HepG2 (cell line): ENCODE measurements around the gene ZFP90. TPM values are rescaled to one million over a fixed set of nuclear protein-coding genes. Genes with fewer than 3 reads are reported as not detected.

Experiments used
- ATAC-seq: fragments of 200-7000 bp; cut with Tn5 transposase; 3 replicates; pipeline ENCODE4 v1.9.1; 2020; ENCODE audit warnings: mild to moderate bottlenecking, moderate library complexity
- BruUV-seq: library from RNA; stranded (reverse); fragments of 400-500 nt; replicated peaks from 2 replicates; lab custom pipeline; 2021; lab: Mats Ljungman, UMichigan
- CTCF ChIA-PET: fragments of 300-600 bp; formaldehyde crosslinking; extraction: SDS; loops from one replicate; lab custom pipeline; 2021; ENCODE audit warnings: low total read pairs, inconsistent platforms, low intra/inter-chr PET ratio; lab: Yijun Ruan, JAX
- POLR2A ChIA-PET: fragments of 350-600 bp; sonication (Branson Sonifier 250); formaldehyde crosslinking; loops from one replicate; lab custom pipeline; 2020; ENCODE audit warnings: antibody characterized with exemption, inconsistent platforms; lab: Yijun Ruan, JAX
- DNase-seq: peaks from one replicate; pipeline ENCODE4 v3.0.0-alpha.2; 2015; ENCODE audit warnings: low spot score
- FAIRE-seq: peaks from 3 replicates; lab custom pipeline; 2011; peaks lifted over from hg19 to GRCh38; lab: Jason Lieb, UNC
- H2AFZ ChIP-seq: one replicate; pipeline ENCODE4 v1.6.1; 2011; ENCODE audit warnings: low read length, inconsistent platforms
- H3K27ac ChIP-seq: fragments of 300-600 bp; 3 replicates; pipeline ENCODE4 v1.8.0; 2011; ENCODE audit warnings: mixed run types, mild to moderate bottlenecking, mixed read lengths, low read length, inconsistent platforms; ENCODE audit not compliant: insufficient read depth; ENCODE audit errors: extremely low read length
- H3K27me3 ChIP-seq, 2 experiments: fragments of 200-600 bp in 1 of 2; 2 replicates in 1 of 2; 3 replicates in 1 of 2; pipeline versions ENCODE4 v1.6.0 to v1.8.0; 2011; ENCODE audit warnings: low read length in 2 of 2, mild to moderate bottlenecking in 2 of 2, moderate library complexity in 2 of 2, inconsistent platforms in 1 of 2; ENCODE audit not compliant: insufficient read depth in 2 of 2, control insufficient read depth in 1 of 2
- H3K36me3 ChIP-seq, 2 experiments: fragments of 200-600 bp in 1 of 2; replicated peaks in 1 of 2; 2 replicates in 1 of 2; 3 replicates in 1 of 2; pipeline versions ENCODE4 v1.5.1 to v1.8.0; 2011; ENCODE audit warnings: low read length in 2 of 2, inconsistent platforms in 1 of 2; ENCODE audit not compliant: insufficient read depth in 2 of 2, control insufficient read depth in 1 of 2
- H3K4me1 ChIP-seq: 2 replicates; pipeline ENCODE4 v1.5.1; 2012; ENCODE audit warnings: low read length, inconsistent platforms; ENCODE audit not compliant: insufficient read depth
- H3K4me2 ChIP-seq: 2 replicates; pipeline ENCODE4 v1.6.0; 2011; ENCODE audit warnings: low read depth, low read length, inconsistent platforms
- H3K4me3 ChIP-seq, 3 experiments: fragments of 200-600 bp in 1 of 3; sonication (generic), shearing (Covaris generic) in 1 of 3; replicated peaks in 1 of 3; 2 replicates each; pipeline ENCODE4 v1.5.1; 2011 to 2016; ENCODE audit warnings: low read length in 3 of 3, inconsistent platforms in 2 of 3, low read depth in 2 of 3, mild to moderate bottlenecking in 2 of 3, control low read depth in 1 of 3, mixed read lengths in 1 of 3; ENCODE audit not compliant: insufficient read depth in 1 of 3
- H3K79me2 ChIP-seq: one replicate; pipeline ENCODE4 v1.6.1; 2011; ENCODE audit warnings: low read length, inconsistent platforms; ENCODE audit not compliant: insufficient read depth
- H3K9ac ChIP-seq: 2 replicates; pipeline ENCODE4 v1.6.0; 2011; ENCODE audit warnings: mild to moderate bottlenecking, low read depth, low read length, inconsistent platforms; ENCODE audit not compliant: insufficient read depth
- H3K9me3 ChIP-seq: 2 replicates; pipeline ENCODE4 v1.5.1; 2012; ENCODE audit warnings: mild to moderate bottlenecking, low read length
- H4K20me1 ChIP-seq: 2 replicates; pipeline ENCODE4 v1.6.0; 2011; ENCODE audit warnings: inconsistent platforms, mild to moderate bottlenecking, low read length, moderate library complexity; ENCODE audit not compliant: insufficient read depth
- ARID2 ChIP-seq: sonication (generic); formaldehyde crosslinking; IDR thresholded peaks from 2 replicates; pipeline ENCODE4 v1.8.1; 2022; ENCODE audit warnings: mild to moderate bottlenecking, missing genetic modification reagents, borderline replicate concordance
- EZH2 ChIP-seq: conservative IDR thresholded peaks from 2 replicates; pipeline ENCODE4 v1.6.1; 2012; ENCODE audit warnings: mild to moderate bottlenecking, low read depth, low read length, moderate library complexity
- HNRNPH1 ChIP-seq: fragments of 200-400 bp; formaldehyde crosslinking; optimal IDR thresholded peaks from 2 replicates; pipeline ENCODE3; 2017; ENCODE audit warnings: mild to moderate bottlenecking, low read depth, low read length
- JDP2 ChIP-seq: sonication (generic); formaldehyde crosslinking; IDR thresholded peaks from 2 replicates; pipeline ENCODE4 v1.8.1; 2022; ENCODE audit warnings: missing genetic modification reagents, borderline replicate concordance
- MEF2D ChIP-seq: sonication (generic); formaldehyde crosslinking; IDR thresholded peaks from 2 replicates; pipeline ENCODE4 v1.5.1; 2020; ENCODE audit warnings: mild to moderate bottlenecking, missing genetic modification reagents
- MTF1 ChIP-seq: sonication (generic); formaldehyde crosslinking; IDR thresholded peaks from 2 replicates; pipeline ENCODE4 v1.5.0; 2020; ENCODE audit warnings: missing genetic modification reagents
- NKX3-1 ChIP-seq: sonication (generic); formaldehyde crosslinking; IDR thresholded peaks from 2 replicates; pipeline ENCODE4 v1.5.0; 2020; ENCODE audit warnings: missing genetic modification reagents
- PRPF4 ChIP-seq: fragments of 200-400 bp; formaldehyde crosslinking; IDR thresholded peaks from 2 replicates; pipeline ENCODE4 v1.6.1; 2016; ENCODE audit warnings: low read length, low read depth; ENCODE audit not compliant: poor library complexity, severe bottlenecking
- RORA ChIP-seq: sonication (generic); formaldehyde crosslinking; IDR thresholded peaks from 2 replicates; pipeline ENCODE4 v1.5.0; 2020; ENCODE audit warnings: mild to moderate bottlenecking, missing genetic modification reagents, moderate library complexity
- SNRNP70 ChIP-seq: fragments of 200-400 bp; formaldehyde crosslinking; IDR thresholded peaks from 2 replicates; pipeline ENCODE4 v1.6.1; 2017; ENCODE audit warnings: mild to moderate bottlenecking, low read depth, low read length, moderate library complexity
- SOX5 ChIP-seq: IDR thresholded peaks from 2 replicates; pipeline ENCODE4 v1.6.1; 2016; ENCODE audit warnings: borderline replicate concordance
- SUZ12 ChIP-seq: fragments of 150-350 bp; IDR thresholded peaks from 2 replicates; pipeline ENCODE4 v1.6.1; 2014; ENCODE audit warnings: low read depth, low read length
- XBP1 ChIP-seq: sonication (generic); formaldehyde crosslinking; IDR thresholded peaks from 2 replicates; pipeline ENCODE4 v1.5.0; 2020; ENCODE audit warnings: missing genetic modification reagents
- ZFP90 ChIP-seq: sonication (generic); formaldehyde crosslinking; IDR thresholded peaks from 2 replicates; pipeline ENCODE4 v1.8.0; 2022; ENCODE audit warnings: missing genetic modification reagents, mild to moderate bottlenecking, inconsistent platforms, borderline replicate concordance
- ZNF121 ChIP-seq: sonication (generic); formaldehyde crosslinking; IDR thresholded peaks from 2 replicates; pipeline ENCODE4 v1.5.0; 2020; ENCODE audit warnings: mild to moderate bottlenecking, missing genetic modification reagents
- ZNF563 ChIP-seq: sonication (generic); formaldehyde crosslinking; IDR thresholded peaks from 2 replicates; pipeline ENCODE4 v1.8.0; 2022; ENCODE audit warnings: mild to moderate bottlenecking, moderate library complexity, missing genetic modification reagents
- ZNF572 ChIP-seq: sonication (generic); formaldehyde crosslinking; IDR thresholded peaks from 2 replicates; pipeline ENCODE4 v1.5.1; 2020; ENCODE audit warnings: mild to moderate bottlenecking, missing genetic modification reagents
- WGBS: methylation state at CpG from one replicate; pipeline ENCODE4 v1.1.6; 2017; ENCODE audit warnings: low lambda C conversion rate; 5-methylcytosine and 5-hydroxymethylcytosine counted together
- in situ Hi-C: cut with HindIII; loops from 2 replicates; pipeline ENCODE4 v1.10.0; 2017; ENCODE audit warnings: low pct_unique_long_range_greater_than_20kb; ENCODE audit not compliant: extremely low pct_ligation_motif_present
- intact Hi-C: fragments of 100-400 bp; cut with micrococcal nuclease; formaldehyde crosslinking; loops from one replicate; pipeline ENCODE4 v1.10.0; 2022; ENCODE audit not compliant: unreplicated experiment
- polyA plus RNA-seq, 8 experiments: library from polyadenylated mRNA; depleted of rRNA in 3 of 8; stranded (reverse) in 7 of 8; unstranded in 1 of 8; fragments of >200 nt; fragmentation: Illumina TruSeq in 4 of 8; extraction: Trizol in 4 of 8; gene quantifications; 2 replicates each; pipeline versions ENCODE4 v1.2.1 to v1.2.3, GENCODE V29; 2011 to 2016; ENCODE audit warnings: low read depth in 4 of 8, missing spikeins in 1 of 8, mixed read lengths in 1 of 8; ENCODE audit not compliant: insufficient read depth in 1 of 8
- total RNA-seq, 5 experiments: library from RNA; depleted of rRNA; stranded (reverse); fragments of >200 nt; fragmentation: Illumina TruSeq; extraction: Trizol; gene quantifications; 2 replicates each; pipeline ENCODE4 v1.2.3, GENCODE V29; 2016; ENCODE audit warnings: low read depth in 1 of 5
- TF ChIP-seq, protein P1 (sequence below): sonication (generic); formaldehyde crosslinking; IDR thresholded peaks from 2 replicates; pipeline ENCODE4 v1.5.0; 2020; ENCODE audit warnings: missing genetic modification reagents

ZFP90 gene
- total and polyA plus RNA-seq, 2 of the 13 experiments (the other 11 are each of a cell fraction or from before 2014, with no cell fraction given): 17.6 to 18.9 TPM

DNA sequence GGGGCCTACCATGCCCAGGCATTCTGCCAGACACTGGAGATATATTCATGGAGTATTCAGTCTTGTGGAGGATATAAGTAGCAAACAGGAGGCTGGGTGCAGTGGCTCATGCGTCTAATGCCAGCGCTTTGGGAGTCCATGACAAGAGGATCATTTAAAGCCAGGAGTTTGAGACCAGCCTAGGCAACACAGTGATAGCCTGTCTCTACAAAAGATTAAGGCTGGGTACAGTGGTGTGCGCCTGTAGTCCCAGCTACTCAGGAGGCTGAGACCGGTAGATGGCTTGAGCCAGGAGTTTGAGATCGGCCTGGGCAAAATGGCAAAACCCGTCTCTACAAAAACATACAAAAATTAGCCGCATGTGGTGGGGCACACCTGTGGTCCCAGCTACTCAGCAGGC, 68.4 kb downstream of the ZFP90 start:
- 82% methylated on average over 7 of the region's 7 CpGs for WGBS

DNA sequence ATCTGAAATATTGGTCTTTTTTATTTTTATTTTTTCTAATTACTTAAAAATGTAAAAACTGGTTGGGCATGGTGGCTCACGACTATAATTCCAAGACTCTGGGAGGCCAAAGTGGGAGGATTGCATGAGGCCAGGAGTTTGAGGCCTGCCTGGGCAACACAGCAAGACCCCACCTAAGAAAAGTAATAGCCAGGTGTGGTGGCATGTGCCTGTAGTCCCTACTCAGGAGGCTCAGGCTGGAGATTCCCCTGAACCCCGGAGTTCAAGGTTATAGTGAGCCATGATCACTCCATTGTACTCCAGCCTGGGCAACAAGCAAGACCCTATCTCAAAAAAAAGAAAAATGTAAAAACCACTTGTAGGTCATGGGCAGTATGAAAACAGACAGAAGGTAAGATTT, 69.2 kb downstream of the ZFP90 start:
- Histone ChIP-seq H4K20me1 (no peaks in the 10 kb centered on the region), H3K4me3 (no peak overlapping the region), H3K9me3 (no peaks in the 10 kb centered on the region), H3K9ac (no peak overlapping the region), H2AFZ (no peak overlapping the region), H3K4me2 (no peak overlapping the region), H3K36me3 (no peaks in the 10 kb centered on the region), H3K79me2 (no peaks in the 10 kb centered on the region), H3K27ac (no peak overlapping the region), H3K27me3 (no peaks in the 10 kb centered on the region), H3K4me1 (no peaks in the 10 kb centered on the region)
- POLR2A ChIA-PET: no interaction called here
- in situ Hi-C loops (no loop called here), intact Hi-C loops (no loop called here)
- CTCF ChIA-PET: no interaction called here
- DNase-seq (no peak), ATAC-seq (no peak), FAIRE-seq (no peak)
- no TSS peak for BruUV-seq
- WGBS: 16% methylated on average over 2 of the region's 2 CpGs
- TF ChIP-seq ZNF121 (CRISPR knock-in tag) (0 out of 2 replicates have a peak, but pooled peaks have one; percentile 43), ZNF563 (no peak)

More for the DNA sequence above, 68.4 kb downstream of the ZFP90 start:
- CTCF ChIA-PET: no interaction called here
- no peaks in the 10 kb centered on the region for H4K20me1 ChIP-seq
- DNase-seq: no peak
- no peak overlapping the region for H3K27ac ChIP-seq
- no peaks in the 10 kb centered on the region for H3K36me3 ChIP-seq
- H3K27me3 ChIP-seq: no peaks in the 10 kb centered on the region
- TF ChIP-seq MEF2D (CRISPR knock-in tag): no peak
- TF ChIP-seq, protein P1, sequence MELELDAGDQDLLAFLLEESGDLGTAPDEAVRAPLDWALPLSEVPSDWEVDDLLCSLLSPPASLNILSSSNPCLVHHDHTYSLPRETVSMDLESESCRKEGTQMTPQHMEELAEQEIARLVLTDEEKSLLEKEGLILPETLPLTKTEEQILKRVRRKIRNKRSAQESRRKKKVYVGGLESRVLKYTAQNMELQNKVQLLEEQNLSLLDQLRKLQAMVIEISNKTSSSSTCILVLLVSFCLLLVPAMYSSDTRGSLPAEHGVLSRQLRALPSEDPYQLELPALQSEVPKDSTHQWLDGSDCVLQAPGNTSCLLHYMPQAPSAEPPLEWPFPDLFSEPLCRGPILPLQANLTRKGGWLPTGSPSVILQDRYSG (CRISPR knock-in tag): no peak
- no peak for TF ChIP-seq JDP2
- no peak for TF ChIP-seq NKX3-1 (CRISPR knock-in tag)
- no peak for TF ChIP-seq SOX5 (CRISPR knock-in tag)
- no peak for TF ChIP-seq SNRNP70
- no peak for TF ChIP-seq SUZ12
- no peak for TF ChIP-seq ZNF572
- no peak for TF ChIP-seq XBP1 (CRISPR knock-in tag)
- TF ChIP-seq ZFP90: no peak
- no peak for TF ChIP-seq ARID2
- no peak for TF ChIP-seq PRPF4
- TF ChIP-seq EZH2: no peak
- TF ChIP-seq RORA (CRISPR knock-in tag): no peak
- TF ChIP-seq MTF1: no peak
- no peak for TF ChIP-seq HNRNPH1
- no peak overlapping the region for H3K9ac ChIP-seq
- H3K4me3 ChIP-seq: no peak overlapping the region
- in situ Hi-C loops (no loop called here), intact Hi-C loops (no loop called here)
- H3K9me3 ChIP-seq: no peaks in the 10 kb centered on the region
- POLR2A ChIA-PET: no interaction called here
- no peak overlapping the region for H2AFZ ChIP-seq
- no peak for ATAC-seq
- H3K79me2 ChIP-seq: no peaks in the 10 kb centered on the region
- FAIRE-seq: no peak
- H3K4me2 ChIP-seq: no peak overlapping the region
- H3K4me1 ChIP-seq: no peaks in the 10 kb centered on the region
- BruUV-seq: no TSS peak
